ENCODE measurements around the gene IGF2BP3. TPM values are rescaled to one million over a fixed set of nuclear protein-coding genes. Genes with fewer than 3 reads are reported as not detected.
A peak's percentile ranks its signal among the peaks of the same experiment; 100 is the strongest.

The IGF2BP3 gene
- polyA plus RNA-seq, 1 donor, result 61.6 TPM

- DNase-seq, result no peak
- WGBS (ENCODE audit: insufficient coverage, low lambda C conversion rate), result 100% methylated on average over 1 of the region's 2 CpGs
- H3K36me3 ChIP-seq (ENCODE audit: control insufficient read depth, insufficient read depth, low read length), result peaks cover 13% of the 10 kb centered on the region
These were observed 112.1 kb downstream of the IGF2BP3 start for GRCh38 chr7:23358152-23358674.

DNA sequence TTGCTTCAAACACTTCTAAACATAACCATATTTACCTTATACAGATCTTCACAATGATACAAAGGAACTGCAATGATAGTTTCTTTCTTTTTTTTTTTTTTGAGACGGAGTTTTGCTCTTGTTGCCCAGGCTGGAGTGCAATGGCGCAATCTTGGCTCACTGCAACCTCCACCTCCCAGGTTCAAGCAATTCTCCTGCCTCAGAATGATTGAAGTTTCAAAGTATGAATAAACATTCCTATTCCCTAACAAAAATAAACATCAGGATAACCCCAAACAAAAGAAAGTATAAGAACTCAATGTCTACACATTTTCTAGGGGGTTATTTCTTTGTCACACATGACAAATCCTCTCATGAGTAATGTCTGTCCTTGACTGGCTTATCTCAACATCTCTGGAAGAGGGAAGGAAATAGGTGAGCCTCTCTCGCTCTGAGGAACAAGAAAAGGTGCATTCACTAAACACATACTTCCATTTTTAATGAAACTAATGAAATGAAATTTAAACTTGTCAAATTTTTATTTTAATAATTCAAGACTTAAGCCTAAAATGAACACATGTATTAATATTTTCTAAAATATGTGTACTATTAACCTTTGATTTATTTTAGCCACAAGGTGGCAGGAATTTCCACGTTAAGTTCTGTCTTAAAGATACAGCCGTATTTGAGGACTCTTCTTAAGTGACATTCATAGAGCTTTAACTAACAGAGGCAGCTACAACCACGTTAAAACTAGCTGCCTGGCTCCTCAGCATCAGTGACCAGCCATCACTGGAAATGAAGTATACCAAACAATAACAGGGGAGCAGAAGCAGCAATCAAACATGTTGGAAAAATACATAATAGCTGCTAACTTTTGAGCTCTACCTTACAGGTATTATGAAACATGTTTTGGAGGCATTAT lies 112.8 kb downstream of the IGF2BP3 start:
- Histone ChIP-seq H3K9me3 (ENCODE audit: control insufficient read depth, low read depth, low read length) (no peaks in the 10 kb centered on the region), H3K27me3 (ENCODE audit: control insufficient read depth, insufficient read depth, low read length) (no peaks in the 10 kb centered on the region), H3K4me3 (ENCODE audit: low read length) (no peak overlapping the region), H3K4me1 (ENCODE audit: control insufficient read depth, insufficient read depth, low read length) (peaks cover 3% of the 10 kb centered on the region), H3K27ac (ENCODE audit: low read length) (peak overlapping the region; percentile 14), H3K36me3 (ENCODE audit: control insufficient read depth, insufficient read depth, low read length) (peaks cover 12% of the 10 kb centered on the region)
- peak in 1 of 2 donors; percentile 43 for DNase-seq
- no CpG with 5 or more reads among the region's 6 CpGs for WGBS (ENCODE audit: insufficient coverage, low lambda C conversion rate)

More at GRCh38 chr7:23358152-23358674, 112.1 kb downstream of the IGF2BP3 start:
- H3K9me3 ChIP-seq (ENCODE audit: control insufficient read depth, low read depth, low read length), result no peaks in the 10 kb centered on the region
- no peak overlapping the region for H3K27ac ChIP-seq (ENCODE audit: low read length)
- H3K27me3 ChIP-seq (ENCODE audit: control insufficient read depth, insufficient read depth, low read length), result no peaks in the 10 kb centered on the region
- H3K4me3 ChIP-seq (ENCODE audit: low read length), result no peak overlapping the region
- H3K4me1 ChIP-seq (ENCODE audit: control insufficient read depth, insufficient read depth, low read length), result peaks cover 3% of the 10 kb centered on the region

DNA sequence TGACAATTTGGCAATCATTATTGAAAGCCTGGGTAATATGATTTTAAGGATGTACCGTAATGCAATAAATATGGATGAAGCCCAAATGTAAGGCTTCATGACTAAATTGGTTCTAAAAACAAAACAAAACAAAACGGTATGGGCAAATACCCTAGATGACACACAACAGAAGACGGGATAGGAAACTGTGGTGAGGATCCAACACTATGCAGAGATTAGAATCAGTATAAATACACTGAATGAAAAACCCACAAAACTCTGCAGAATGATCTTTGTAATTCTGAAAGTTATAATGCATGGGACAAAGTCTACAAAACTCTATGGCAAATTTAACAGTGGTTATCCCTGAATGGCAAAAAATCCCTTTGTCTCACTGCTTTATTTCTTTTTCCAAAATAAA lies 113.6 kb downstream of the IGF2BP3 start:
- H3K4me3 ChIP-seq (ENCODE audit: low read length), result no peak overlapping the region
- H3K9me3 ChIP-seq (ENCODE audit: control insufficient read depth, low read depth, low read length), result no peaks in the 10 kb centered on the region
- peaks cover 12% of the 10 kb centered on the region for H3K36me3 ChIP-seq (ENCODE audit: control insufficient read depth, insufficient read depth, low read length)
- DNase-seq, result no peak
- H3K27ac ChIP-seq (ENCODE audit: low read length), result peak overlapping the region; percentile 14
- H3K27me3 ChIP-seq (ENCODE audit: control insufficient read depth, insufficient read depth, low read length), result no peaks in the 10 kb centered on the region
- WGBS (ENCODE audit: insufficient coverage, low lambda C conversion rate), result 100% methylated on average over 1 of the region's 3 CpGs
- H3K4me1 ChIP-seq (ENCODE audit: control insufficient read depth, insufficient read depth, low read length), result peaks cover 3% of the 10 kb centered on the region

- Histone ChIP-seq H3K36me3 (ENCODE audit: control insufficient read depth, insufficient read depth, low read length) (peaks cover 10% of the 10 kb centered on the region), H3K27me3 (ENCODE audit: control insufficient read depth, insufficient read depth, low read length) (no peaks in the 10 kb centered on the region), H3K4me3 (ENCODE audit: low read length) (no peak overlapping the region), H3K4me1 (ENCODE audit: control insufficient read depth, insufficient read depth, low read length) (peaks cover 3% of the 10 kb centered on the region), H3K27ac (ENCODE audit: low read length) (no peak overlapping the region), H3K9me3 (ENCODE audit: control insufficient read depth, low read depth, low read length) (no peaks in the 10 kb centered on the region)
- DNase-seq, result no peak
- WGBS (ENCODE audit: insufficient coverage, low lambda C conversion rate), result 100% methylated on average over 1 of the region's 3 CpGs
These were observed 114.1 kb downstream of the IGF2BP3 start for GRCh38 chr7:23356168-23356567.

- no peaks in the 10 kb centered on the region for H3K27me3 ChIP-seq (ENCODE audit: control insufficient read depth, insufficient read depth, low read length)
- H3K4me3 ChIP-seq (ENCODE audit: low read length), result no peak overlapping the region
- H3K4me1 ChIP-seq (ENCODE audit: control insufficient read depth, insufficient read depth, low read length), result peaks cover 3% of the 10 kb centered on the region
- no CpG with 5 or more reads among the region's 5 CpGs for WGBS (ENCODE audit: insufficient coverage, low lambda C conversion rate)
- no peak for DNase-seq
- no peak overlapping the region for H3K27ac ChIP-seq (ENCODE audit: low read length)
- H3K9me3 ChIP-seq (ENCODE audit: control insufficient read depth, low read depth, low read length), result no peaks in the 10 kb centered on the region
- peaks cover 18% of the 10 kb centered on the region for H3K36me3 ChIP-seq (ENCODE audit: control insufficient read depth, insufficient read depth, low read length)
These were observed 117.1 kb downstream of the IGF2BP3 start for GRCh38 chr7:23353172-23353571.

DNA sequence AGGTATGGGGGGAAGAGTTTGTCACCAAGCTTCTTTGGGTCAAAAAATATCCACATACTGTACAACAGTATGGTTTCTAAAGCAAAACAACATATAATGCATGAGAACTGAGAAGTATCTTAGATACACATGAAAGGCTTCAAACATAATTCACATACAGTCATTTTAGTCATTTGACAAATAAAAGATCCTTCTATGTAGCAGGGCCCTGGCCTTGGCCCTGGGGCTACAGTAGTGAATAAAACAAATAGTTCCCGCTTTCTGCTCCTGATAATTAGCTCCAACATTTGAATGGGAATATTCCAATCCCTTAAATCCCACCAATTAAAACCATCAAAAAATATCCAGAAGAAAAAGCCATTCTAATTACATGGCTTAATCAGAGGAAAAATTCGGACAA lies 119.8 kb downstream of the IGF2BP3 start:
- Histone ChIP-seq H3K27me3 (ENCODE audit: control insufficient read depth, insufficient read depth, low read length) (no peaks in the 10 kb centered on the region), H3K4me1 (ENCODE audit: control insufficient read depth, insufficient read depth, low read length) (no peaks in the 10 kb centered on the region), H3K36me3 (ENCODE audit: control insufficient read depth, insufficient read depth, low read length) (peaks cover 31% of the 10 kb centered on the region), H3K4me3 (ENCODE audit: low read length) (no peak overlapping the region), H3K27ac (ENCODE audit: low read length) (no peak overlapping the region), H3K9me3 (ENCODE audit: control insufficient read depth, low read depth, low read length) (no peaks in the 10 kb centered on the region)
- WGBS (ENCODE audit: insufficient coverage, low lambda C conversion rate), result 100% methylated on average over 1 of the region's 2 CpGs
- no peak for DNase-seq

- 80% methylated on average over 1 of the region's 7 CpGs for WGBS (ENCODE audit: insufficient coverage, low lambda C conversion rate)
- no peak overlapping the region for H3K27ac ChIP-seq (ENCODE audit: low read length)
These were observed 120.7 kb downstream of the IGF2BP3 start for GRCh38 chr7:23349484-23350157.

GRCh38 chr7:23347682-23348180 lies 122.6 kb downstream of the IGF2BP3 start:
- 100% methylated on average over 1 of the region's 8 CpGs for WGBS (ENCODE audit: insufficient coverage, low lambda C conversion rate)
- Histone ChIP-seq H3K4me3 (ENCODE audit: low read length) (no peak overlapping the region), H3K4me1 (ENCODE audit: control insufficient read depth, insufficient read depth, low read length) (no peaks in the 10 kb centered on the region), H3K27me3 (ENCODE audit: control insufficient read depth, insufficient read depth, low read length) (no peaks in the 10 kb centered on the region), H3K27ac (ENCODE audit: low read length) (no peak overlapping the region), H3K9me3 (ENCODE audit: control insufficient read depth, low read depth, low read length) (no peaks in the 10 kb centered on the region), H3K36me3 (ENCODE audit: control insufficient read depth, insufficient read depth, low read length) (peaks cover 46% of the 10 kb centered on the region)
- no peak for DNase-seq

More at GRCh38 chr7:23349484-23350157, 120.7 kb downstream of the IGF2BP3 start:
- Histone ChIP-seq H3K4me3 (ENCODE audit: low read length) (no peak overlapping the region), H3K36me3 (ENCODE audit: control insufficient read depth, insufficient read depth, low read length) (peaks cover 35% of the 10 kb centered on the region), H3K4me1 (ENCODE audit: control insufficient read depth, insufficient read depth, low read length) (no peaks in the 10 kb centered on the region), H3K9me3 (ENCODE audit: control insufficient read depth, low read depth, low read length) (no peaks in the 10 kb centered on the region), H3K27me3 (ENCODE audit: control insufficient read depth, insufficient read depth, low read length) (no peaks in the 10 kb centered on the region)
- no peak for DNase-seq

- Histone ChIP-seq H3K27ac (ENCODE audit: low read length) (no peak overlapping the region), H3K4me3 (ENCODE audit: low read length) (no peak overlapping the region), H3K27me3 (ENCODE audit: control insufficient read depth, insufficient read depth, low read length) (no peaks in the 10 kb centered on the region), H3K4me1 (ENCODE audit: control insufficient read depth, insufficient read depth, low read length) (no peaks in the 10 kb centered on the region), H3K9me3 (ENCODE audit: control insufficient read depth, low read depth, low read length) (no peaks in the 10 kb centered on the region), H3K36me3 (ENCODE audit: control insufficient read depth, insufficient read depth, low read length) (peaks cover 51% of the 10 kb centered on the region)
- no peak for DNase-seq
- WGBS (ENCODE audit: insufficient coverage, low lambda C conversion rate), result no CpG with 5 or more reads among the region's 9 CpGs
These were observed 123.1 kb downstream of the IGF2BP3 start for GRCh38 chr7:23347033-23347681.

DNA sequence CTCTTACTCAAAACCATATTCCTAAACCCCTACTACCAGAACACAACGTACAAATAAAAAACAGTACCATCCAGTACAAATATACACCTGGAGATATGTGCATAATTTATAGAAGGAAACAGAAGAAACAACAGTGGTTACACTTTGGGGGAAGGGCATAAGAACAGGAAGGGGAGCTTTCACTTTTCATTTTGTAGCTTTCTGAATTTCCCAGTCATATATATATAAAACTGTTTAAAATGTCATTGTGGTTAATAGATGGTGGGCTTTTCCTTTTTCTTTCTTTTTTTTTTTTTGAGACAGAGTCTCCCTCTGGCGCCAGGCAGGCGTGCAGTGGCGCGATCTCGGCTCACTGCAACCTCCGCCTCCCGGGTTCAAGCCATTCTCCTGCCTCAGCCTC lies 124.0 kb downstream of the IGF2BP3 start:
- Histone ChIP-seq H3K27ac (ENCODE audit: low read length) (no peak overlapping the region), H3K4me3 (ENCODE audit: low read length) (no peak overlapping the region), H3K4me1 (ENCODE audit: control insufficient read depth, insufficient read depth, low read length) (no peaks in the 10 kb centered on the region), H3K9me3 (ENCODE audit: control insufficient read depth, low read depth, low read length) (no peaks in the 10 kb centered on the region), H3K27me3 (ENCODE audit: control insufficient read depth, insufficient read depth, low read length) (no peaks in the 10 kb centered on the region), H3K36me3 (ENCODE audit: control insufficient read depth, insufficient read depth, low read length) (peaks cover 54% of the 10 kb centered on the region)
- WGBS (ENCODE audit: insufficient coverage, low lambda C conversion rate), result no CpG with 5 or more reads among the region's 8 CpGs
- no peak for DNase-seq
